ENCODE measurements around the gene SH3PXD2B. TPM values are rescaled to one million over a fixed set of nuclear protein-coding genes. Genes with fewer than 3 reads are reported as not detected.

The SH3PXD2B gene
- total and polyA plus RNA-seq, 11 donors: 1.1 to 22.7 (median 6.9) TPM

DNA sequence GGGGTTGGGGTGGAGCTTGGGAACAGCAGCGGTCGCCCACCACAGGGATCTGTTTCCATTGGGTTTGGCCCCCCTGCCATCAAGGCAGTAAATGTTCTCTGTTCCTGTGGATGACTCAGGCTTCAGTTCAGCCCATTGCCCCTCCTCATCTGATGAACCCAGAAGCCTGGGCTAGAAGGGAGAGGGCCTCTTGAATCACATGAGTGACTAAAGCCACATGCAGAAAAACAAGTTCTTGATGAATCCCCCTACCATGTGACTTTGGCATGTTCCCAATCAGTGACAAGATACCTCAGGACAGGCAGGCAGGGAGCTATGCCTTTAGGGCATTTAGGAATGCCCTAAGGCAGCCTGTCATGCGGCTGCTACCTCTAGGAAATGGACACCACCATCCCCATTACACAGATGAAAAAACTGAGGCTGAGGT lies 2.5 kb downstream of the SH3PXD2B start:
- no peak for DNase-seq
- no peaks in the 10 kb centered on the region for H3K36me3 ChIP-seq
- intact Hi-C loops (cut with DNase I): loop anchor here in 2 of 10 donors (5.0 to 10.0 kb wide), 3 partner anchors 167 to 337 kb away; partner anchors contain the start of gene UBTD2 (in 2 of the 2)
- H3K27ac ChIP-seq: peak overlapping the region in 6 of 12 donors; percentile 28 to 88 (median 79)
- TF ChIP-seq, protein P1, sequence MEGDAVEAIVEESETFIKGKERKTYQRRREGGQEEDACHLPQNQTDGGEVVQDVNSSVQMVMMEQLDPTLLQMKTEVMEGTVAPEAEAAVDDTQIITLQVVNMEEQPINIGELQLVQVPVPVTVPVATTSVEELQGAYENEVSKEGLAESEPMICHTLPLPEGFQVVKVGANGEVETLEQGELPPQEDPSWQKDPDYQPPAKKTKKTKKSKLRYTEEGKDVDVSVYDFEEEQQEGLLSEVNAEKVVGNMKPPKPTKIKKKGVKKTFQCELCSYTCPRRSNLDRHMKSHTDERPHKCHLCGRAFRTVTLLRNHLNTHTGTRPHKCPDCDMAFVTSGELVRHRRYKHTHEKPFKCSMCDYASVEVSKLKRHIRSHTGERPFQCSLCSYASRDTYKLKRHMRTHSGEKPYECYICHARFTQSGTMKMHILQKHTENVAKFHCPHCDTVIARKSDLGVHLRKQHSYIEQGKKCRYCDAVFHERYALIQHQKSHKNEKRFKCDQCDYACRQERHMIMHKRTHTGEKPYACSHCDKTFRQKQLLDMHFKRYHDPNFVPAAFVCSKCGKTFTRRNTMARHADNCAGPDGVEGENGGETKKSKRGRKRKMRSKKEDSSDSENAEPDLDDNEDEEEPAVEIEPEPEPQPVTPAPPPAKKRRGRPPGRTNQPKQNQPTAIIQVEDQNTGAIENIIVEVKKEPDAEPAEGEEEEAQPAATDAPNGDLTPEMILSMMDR (IDR thresholded peaks at IDR 0.05): no peak
- TF ChIP-seq POLR2A (IDR thresholded peaks at IDR 0.05): no peak
- no peaks in the 10 kb centered on the region for H3K9me3 ChIP-seq
- ATAC-seq: peak in 1 of 4 donors; percentile 14
- WGBS, 4 donors: 90 to 100% (median 94%) methylated on average over 1 to 3 of the region's 3 CpGs
- no peaks in the 10 kb centered on the region for H3K27me3 ChIP-seq
- peaks cover 0 to 65% (median 37%) of the 10 kb centered on the region in 12 donors for H3K4me1 ChIP-seq
- H3K4me3 ChIP-seq: peak overlapping the region in 4 of 12 donors; percentile 84 to 98 (median 92)

DNA sequence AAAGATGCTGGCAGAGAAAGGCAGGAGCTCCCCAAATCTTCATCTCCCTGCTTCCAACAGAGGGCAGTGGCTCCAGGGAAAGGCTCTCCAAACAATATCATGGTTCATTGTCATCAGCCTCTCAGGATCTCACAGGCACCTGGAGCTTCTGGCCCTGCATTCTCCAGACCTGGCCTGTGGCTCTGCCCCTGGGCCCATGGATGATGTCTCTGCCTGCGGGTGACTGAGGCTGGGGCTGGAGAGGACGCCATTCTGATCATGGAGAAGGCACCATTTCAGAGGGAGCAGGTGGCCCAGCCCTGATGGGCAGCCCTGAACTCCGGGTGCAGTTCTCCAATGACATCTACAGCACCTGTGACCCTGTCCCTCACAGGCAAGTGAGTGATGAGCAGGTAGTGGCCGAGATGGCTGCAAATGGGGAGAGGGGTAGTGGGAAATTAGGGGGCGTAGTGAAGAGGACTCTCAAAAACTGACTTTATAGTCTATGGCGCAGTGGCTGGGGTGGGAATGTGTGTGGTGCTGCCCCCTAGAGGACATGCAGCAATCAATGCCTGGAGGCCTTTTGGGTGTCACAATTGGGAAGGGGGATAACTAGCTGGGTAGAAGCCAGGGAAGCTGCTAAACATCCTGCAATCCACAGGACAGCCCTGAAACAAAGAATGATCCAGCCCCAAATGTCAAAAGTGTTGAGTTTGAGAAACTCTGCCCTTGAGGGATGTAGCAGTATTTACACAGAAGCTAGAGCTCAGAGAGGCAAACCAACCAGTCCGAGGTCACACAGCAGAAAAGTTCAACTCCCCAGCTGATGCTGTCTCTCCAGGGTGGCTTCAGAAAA lies 3.2 kb downstream of the SH3PXD2B start:
- 65 to 71% (median 70%) methylated on average over 7 of the region's 7 CpGs for whole genome bisulfite sequencing, 4 donors
- no peak for DNase-seq
- peak in 1 of 4 donors; percentile 2 for ATAC-seq
- intact Hi-C loops (cut with DNase I): loop anchor here in 2 of 10 donors (5.0 to 10.0 kb wide), 3 partner anchors 166 to 336 kb away; partner anchors contain the start of gene UBTD2 (in 2 of the 2)
- H3K36me3 ChIP-seq: no peaks in the 10 kb centered on the region
- H3K9me3 ChIP-seq: no peaks in the 10 kb centered on the region
- H3K4me1 ChIP-seq: peaks cover 0 to 71% (median 44%) of the 10 kb centered on the region in 12 donors
- H3K4me3 ChIP-seq: no peak overlapping the region
- H3K27me3 ChIP-seq: no peaks in the 10 kb centered on the region
- peak overlapping the region in 3 of 12 donors; percentile 28 to 88 (median 85) for H3K27ac ChIP-seq
- TF ChIP-seq, protein P1 (IDR thresholded peaks at IDR 0.05): peak; percentile 47 to 74 (median 65)
- TF ChIP-seq POLR2A (IDR thresholded peaks at IDR 0.05): no peak

DNA sequence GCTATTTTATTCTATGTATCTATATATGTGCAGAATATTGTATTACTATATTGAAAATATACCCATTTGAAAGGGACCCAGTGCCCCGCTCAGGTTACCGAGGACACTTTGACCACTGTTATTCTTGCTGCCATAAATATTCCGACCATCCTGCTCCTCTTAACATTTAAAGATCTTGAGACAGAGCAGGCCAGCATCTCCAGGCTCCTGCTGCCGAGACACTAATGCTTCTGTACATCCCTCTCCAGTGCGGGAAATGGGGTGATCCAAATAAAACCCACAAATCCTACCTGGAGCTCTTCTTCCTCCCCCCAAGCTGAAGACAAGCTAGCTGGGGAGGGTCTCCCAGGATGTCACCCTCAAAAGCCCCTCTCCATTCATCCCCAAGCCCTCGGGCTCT lies 3.9 kb downstream of the SH3PXD2B start:
- TF ChIP-seq, protein P1 (IDR thresholded peaks at IDR 0.05): no peak
- TF ChIP-seq POLR2A (IDR thresholded peaks at IDR 0.05): no peak
- Histone ChIP-seq H3K27me3 (no peaks in the 10 kb centered on the region), H3K36me3 (no peaks in the 10 kb centered on the region), H3K27ac (peak overlapping the region in 2 of 12 donors; percentile 11 to 85), H3K4me3 (no peak overlapping the region), H3K9me3 (no peaks in the 10 kb centered on the region), H3K4me1 (peaks cover 0 to 72% (median 47%) of the 10 kb centered on the region in 12 donors)
- ATAC-seq: no peak
- no peak for DNase-seq
- WGBS, 4 donors: 77 to 86% (median 83%) methylated on average over 6 of the region's 6 CpGs
- intact Hi-C loops (cut with DNase I): loop anchor here in 2 of 10 donors (5.0 to 10.0 kb wide), 3 partner anchors 166 to 336 kb away; partner anchors contain the start of gene UBTD2 (in 2 of the 2)

DNA sequence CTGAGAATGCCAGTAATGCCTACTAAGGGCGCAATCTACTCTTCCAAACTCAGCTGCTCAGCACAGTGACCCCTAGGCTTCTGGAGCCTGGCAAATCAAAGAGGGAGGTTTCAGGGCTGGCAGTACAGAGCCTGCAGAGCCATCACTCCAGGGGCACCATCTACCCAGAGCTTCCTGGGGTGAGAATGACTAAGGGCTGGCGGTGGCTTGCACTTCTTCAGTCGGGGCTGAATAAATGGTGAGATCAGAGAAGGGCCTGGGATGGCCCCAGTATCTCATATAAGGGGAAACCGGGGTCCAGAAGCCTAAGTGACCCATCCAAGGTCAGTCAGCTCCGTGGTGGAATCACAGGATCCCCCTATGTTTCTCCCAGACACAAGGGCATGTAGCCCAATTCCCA lies 5.3 kb downstream of the SH3PXD2B start:
- Histone ChIP-seq H3K27me3 (no peaks in the 10 kb centered on the region), H3K27ac (no peak overlapping the region), H3K9me3 (no peaks in the 10 kb centered on the region), H3K4me3 (no peak overlapping the region), H3K36me3 (no peaks in the 10 kb centered on the region), H3K4me1 (peaks cover 4 to 78% (median 52%) of the 10 kb centered on the region in 12 donors)
- no peak for DNase-seq
- ATAC-seq: no peak
- intact Hi-C loops (cut with DNase I): loop anchor here in 1 of 10 donors (10.0 kb wide), 1 partner anchor 344 kb away; no protein-coding TSS in a partner anchor
- WGBS, 4 donors: 84 to 94% (median 89%) methylated on average over 5 of the region's 5 CpGs
- TF ChIP-seq, protein P1 (IDR thresholded peaks at IDR 0.05): no peak
- no peak for TF ChIP-seq POLR2A (IDR thresholded peaks at IDR 0.05)
